Fibroblast of skin of left biceps (primary cell): ENCODE data around the gene VDR.

Experiments used
- DNase-seq, 2 experiments: peaks; one replicate each; pipeline ENCODE4 v3.0.0-alpha.2; 2013; ENCODE audit warnings: low read depth in 2 of 2

VDR gene

DNA sequence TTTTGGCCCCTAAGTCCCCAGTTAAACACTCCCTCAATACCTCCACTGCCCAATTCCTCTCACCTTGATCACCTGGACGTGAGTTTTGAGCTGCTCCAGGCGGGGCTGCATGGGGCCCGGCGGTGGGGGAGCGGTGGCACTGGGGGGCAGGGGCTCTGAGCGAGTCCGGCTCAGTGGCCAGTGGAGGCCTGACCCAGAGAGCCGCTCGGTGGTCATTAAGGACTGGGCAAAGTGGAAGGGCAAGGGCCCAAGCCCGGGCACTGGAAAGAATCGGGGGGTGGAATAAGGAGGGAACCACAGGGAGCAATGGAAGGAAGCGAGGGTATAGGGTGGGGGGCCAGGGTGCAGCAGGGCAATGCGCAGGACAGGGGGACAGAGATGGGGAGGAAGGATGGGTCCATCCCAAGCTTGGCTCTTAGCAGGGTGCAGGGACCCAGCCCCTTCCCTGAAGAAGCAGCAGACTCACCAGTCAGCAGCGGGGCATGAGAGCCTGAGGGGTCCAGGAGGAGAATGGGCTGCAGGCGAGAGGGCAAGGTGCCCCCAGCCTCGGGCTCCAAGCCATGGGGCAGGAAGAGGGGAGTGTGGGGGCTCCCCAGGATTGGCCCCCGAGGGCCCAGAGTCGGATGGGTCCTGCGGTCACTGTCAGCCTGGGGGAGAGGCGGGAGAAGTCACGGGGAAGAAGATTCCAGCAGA lies 109.5 kb downstream of the VDR start:
- DNase-seq: no peak

DNA sequence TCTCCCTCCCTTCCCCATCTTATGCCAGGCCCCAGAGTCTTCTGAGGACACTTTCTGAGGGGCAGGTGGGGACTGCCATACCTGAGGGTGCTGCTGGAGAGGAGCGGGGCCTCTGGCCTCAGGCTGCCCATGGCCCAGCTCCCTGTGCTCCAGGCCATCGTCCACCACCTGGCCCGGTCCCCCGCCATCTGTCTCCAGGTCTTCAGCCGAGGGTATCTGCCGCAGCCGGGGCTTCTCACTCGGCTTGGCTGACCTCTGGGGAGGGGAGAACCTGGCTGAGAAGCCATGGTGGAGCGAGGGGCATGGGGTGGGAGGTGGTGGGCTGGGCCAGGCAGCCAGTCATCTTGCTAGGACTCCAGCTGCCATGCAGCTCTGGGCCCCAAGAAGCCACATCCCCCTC lies 110.1 kb downstream of the VDR start:
- no peak for DNase-seq

DNA sequence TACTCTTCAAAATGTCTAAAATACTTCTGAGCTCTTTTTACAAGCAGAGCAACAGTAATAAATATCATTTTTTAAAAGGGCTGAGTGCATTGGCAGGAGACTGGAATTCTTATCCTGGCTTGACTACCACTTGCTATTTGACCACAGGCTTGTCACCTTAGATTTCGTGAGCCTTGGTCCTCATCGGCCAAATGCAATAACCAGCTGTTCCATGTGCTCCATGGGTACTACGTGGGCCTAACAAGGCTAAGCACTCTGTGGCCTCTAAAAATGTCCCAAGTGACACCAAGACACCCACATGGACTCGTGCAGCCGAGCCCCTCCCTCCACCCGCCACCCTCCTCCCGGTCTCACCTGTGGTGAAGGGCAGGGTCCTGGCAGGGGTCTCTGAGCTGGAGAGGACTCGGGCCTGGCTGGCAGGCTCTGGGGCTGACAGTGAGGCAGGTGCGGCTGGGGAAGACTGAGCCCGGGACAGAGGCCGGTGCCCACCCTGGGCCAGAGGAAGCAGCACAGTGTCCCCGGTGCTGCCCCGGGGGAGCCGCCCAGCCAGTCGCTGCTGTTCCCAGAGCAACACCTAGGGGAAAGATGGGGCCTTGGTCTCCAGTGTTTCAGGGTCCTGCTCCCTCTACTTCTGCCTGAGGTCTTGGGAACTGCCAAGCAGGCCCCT lies 111.6 kb downstream of the VDR start:
- no peak for DNase-seq

DNA sequence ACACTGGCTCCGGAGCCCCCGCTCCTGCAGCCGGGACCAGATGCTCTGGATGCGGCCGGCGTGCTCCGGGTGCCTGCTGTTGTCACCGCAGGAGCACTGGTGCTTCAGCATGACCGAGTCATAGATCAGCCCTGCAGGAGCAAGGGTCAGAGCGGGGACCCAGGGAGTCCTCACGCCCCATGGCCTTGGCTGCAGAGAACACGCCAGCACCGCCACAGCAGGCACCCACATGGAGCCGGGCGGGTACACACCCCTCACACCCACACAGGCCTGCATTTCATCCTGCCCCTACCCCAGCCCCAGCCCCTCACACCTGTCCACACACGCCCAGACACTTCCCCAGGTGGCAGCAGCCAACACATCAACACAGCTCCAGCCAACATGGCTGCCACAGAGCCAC lies 112.9 kb downstream of the VDR start:
- DNase-seq: no peak
